ENCODE data around the gene KSR2.
"Not testable (repeated sequence)": the region's sequence is repeated elsewhere in the genome, so short reads cannot be mapped to it uniquely, and the experiment has no call there.

The KSR2 gene

GRCh38 chr12:117968826-117969659, at the start of gene KSR2:
TSS of gene KSR2 (minus strand) at chr12:117968990. CDS start at chr12:117968255, 735 bp downstream.
- DNase-seq = peak; percentile 84

DNA sequence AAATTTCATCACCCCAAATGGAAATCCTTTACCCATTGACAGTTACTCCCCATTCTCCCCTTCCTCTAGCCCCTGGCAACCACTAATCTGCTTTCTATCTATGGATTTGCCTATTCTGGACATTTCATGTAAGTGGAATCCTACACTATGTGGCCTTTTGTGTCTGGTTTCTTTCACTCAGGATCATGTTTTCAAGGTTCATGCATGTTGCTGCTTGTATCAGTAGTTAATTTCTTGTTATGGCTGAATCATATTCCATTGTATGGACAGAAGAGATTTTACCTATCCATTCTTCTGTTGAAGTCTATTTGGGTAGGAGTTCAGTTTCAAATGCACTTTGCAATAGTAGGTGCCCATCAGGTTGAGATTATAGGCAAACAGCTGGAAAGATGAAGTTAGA, 49.1 kb upstream of the KSR2 start:
- no peak for DNase-seq

DNA sequence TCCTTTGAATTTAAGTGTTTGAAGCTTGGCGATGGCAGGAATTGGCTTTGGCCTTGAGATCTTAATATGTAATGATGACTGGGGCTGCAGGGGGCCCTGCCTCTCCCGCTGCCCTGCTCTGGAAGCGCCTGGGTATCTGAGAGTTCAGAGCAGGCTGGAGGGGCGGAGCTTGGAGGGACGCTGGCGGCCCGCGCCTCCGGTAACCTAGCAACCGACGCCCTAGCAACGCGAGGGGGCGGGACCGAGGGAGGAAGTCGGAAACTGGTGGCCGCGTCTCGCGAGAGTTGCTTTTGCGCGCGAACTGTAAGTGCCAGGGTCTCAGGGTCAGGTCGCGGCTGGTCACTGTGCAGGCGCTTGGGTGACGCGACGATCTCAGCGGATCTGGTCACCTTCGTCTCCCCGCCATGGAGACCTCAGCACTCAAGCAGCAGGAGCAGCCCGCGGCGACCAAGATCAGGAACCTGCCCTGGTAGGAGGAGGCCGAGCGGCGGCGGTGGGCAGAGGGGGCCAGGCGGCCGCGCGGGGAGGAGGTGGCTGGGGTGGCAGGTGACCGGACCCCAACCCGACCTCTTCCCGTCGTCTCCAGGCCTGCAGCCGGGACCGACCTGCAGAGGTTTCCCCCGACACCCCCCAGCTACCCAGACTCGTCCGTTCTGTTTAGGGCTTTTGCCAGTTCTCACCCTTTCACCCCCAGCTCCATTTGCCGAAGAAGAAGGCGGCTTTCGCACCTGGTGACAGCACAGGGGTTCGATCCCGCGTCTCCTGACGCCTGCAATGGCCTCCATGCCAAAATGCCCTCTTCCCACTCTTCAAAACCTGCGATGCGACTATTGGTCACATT, 47.9 kb upstream of the KSR2 start, which contains the start of gene RFC5:
RFC5 (plus strand) TSS at position 280 of the 841 bp plus-strand sequence; CDS start at position 405, 125 bp downstream.
- DNase-seq = peak; percentile 96

- no peak for DNase-seq
Measured at GRCh38 chr12:118015944-118016343, 47.2 kb upstream of the KSR2 start.

DNA sequence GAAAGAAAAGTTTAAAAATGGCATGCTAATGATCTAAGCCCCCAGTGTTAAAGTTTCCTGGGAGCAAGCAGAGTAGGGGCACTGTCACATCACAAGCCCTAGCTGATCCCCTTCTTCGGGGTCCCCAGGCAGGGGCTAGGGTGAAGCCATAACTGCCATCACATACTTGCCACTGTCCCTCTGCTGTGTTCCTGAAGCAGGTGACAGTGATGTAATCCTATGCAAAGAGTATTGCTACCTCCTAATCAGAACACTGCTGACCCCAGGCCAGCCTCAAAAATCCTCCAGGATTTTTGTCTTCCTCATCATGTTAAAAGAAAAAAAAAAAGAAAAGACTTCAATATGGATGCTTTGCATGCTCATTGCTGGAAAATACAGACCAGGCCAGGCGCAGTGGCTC, 46.5 kb upstream of the KSR2 start:
- DNase-seq = no peak

GRCh38 chr12:118013283-118013682, 44.5 kb upstream of the KSR2 start:
- DNase-seq = no peak

- no peak for DNase-seq
Measured at GRCh38 chr12:118011961-118012360, 43.2 kb upstream of the KSR2 start.

- DNase-seq = no peak
Measured at GRCh38 chr12:118011377-118011776, 42.6 kb upstream of the KSR2 start.

GRCh38 chr12:118010903-118011302, 42.1 kb upstream of the KSR2 start:
- no peak for DNase-seq

DNA sequence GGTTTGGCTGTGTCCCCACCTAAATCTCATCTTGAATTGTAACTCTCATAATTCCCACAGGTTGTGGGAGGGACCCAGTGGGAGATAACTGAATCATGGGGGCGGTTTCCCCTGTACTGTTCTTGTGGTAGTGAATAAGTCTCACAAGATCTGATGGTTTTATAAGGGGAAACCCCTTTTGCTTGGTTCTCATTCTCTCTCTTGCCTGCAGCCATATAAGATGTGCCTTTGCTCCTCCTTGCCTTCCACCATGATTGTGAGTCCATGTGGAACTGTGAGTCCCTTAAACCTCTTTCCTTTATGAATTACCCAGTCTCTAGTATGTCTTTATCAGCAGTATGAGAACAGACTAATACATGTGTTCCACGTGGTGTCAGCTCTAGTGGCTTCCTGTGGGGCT, 31.0 kb upstream of the KSR2 start:
- DNase-seq = not testable (repeated sequence)

DNA sequence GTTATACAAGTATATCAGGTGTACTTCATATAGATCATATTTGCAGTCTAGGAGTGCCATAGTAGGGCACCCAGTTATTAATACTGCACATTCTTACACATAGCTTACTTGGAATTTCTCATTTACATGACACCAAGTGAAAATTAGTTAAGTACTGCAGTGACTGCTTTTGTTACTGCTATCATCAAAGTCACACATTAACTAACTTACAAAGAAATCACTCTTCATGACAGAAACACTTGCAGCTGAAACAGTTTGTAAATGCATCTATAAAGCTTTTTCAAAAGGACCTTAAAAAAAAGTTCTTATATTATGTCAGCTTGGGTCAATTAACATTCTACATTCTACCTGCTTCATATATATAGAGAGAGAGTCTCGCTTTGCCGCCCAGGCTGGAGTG, 29.9 kb upstream of the KSR2 start:
- DNase-seq = no peak

DNA sequence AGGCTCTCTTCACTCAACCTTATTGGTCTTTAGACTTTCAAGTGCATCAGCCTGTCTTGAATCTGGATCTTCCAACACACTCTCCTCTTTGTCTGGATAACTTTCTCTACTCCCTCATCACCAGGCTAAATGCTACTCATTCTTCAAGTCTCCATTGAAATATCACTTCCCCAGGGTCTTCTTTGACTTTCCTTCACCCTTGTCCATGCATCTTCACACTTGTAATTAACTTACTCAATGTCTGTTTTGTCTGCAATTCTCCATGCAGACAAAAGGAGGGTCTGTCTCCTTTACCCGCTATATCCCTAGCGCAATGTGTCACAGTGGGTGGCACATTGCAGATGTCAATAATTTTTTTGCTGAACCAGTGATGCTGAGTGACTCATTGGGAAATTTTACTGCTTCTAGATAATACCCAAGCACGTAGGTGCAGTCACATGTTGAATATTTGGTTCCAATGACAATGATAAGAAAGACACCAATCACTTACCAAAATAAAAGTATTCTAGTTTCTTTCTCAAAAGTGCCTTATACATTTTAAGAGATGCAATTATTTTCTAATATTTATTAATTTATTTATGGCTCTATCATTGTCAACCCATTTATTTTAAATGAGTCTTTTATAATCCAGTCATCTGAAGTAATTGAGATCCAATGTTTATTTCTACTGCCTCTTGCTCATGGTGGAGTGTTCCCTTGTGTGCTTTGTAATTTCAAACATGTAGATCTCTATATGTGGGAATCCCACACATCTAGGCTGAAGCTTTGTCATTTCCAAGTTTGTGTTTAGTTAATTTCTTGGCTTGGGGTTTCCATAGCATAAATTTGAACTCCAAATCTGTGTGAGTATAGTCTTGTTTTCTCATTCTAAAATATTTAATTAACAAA, 26.0 kb upstream of the KSR2 start:
- DNase-seq = no peak

GRCh38 chr12:117986705-117987469, 18.1 kb upstream of the KSR2 start:
- no peak for DNase-seq

GRCh38 chr12:117985182-117985581, 16.4 kb upstream of the KSR2 start:
- no peak for DNase-seq

DNA sequence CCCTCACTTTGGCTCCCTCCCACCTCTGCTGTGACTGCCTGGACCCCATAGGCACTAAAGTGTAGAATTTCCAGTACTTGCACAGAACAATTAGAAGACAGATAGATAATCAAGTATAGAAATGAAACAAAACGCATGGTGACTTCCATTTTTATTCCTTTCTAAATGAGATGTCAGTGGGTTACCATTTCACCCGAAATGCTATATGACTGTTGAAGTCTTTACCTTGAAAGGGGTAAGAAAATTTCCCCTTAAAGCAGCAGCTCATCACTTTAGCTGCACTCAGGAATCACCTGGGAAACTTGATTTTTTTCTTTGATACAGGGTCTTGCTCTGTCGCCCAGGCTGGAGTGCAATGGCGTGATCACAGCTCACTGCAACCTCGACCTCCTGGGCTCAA, 12.5 kb upstream of the KSR2 start:
- no peak for DNase-seq

DNA sequence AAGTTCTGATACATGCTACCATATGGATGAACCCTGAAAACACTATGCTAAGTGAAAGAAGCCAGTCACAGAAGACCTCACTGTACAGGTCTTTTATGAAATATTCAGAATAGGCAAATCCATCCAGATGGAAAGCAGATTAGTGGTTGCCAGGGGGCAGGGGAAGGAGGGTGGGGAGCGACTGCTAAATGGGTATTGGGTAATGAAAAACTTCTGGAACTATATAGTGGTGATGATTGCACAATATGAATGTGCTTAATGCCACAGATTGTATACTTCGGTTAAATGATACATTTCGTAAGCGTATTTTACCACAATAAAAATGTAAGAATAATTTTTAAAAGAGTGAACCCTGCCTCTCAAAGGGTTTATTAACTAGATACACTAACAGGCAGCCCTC, 11.8 kb upstream of the KSR2 start:
- DNase-seq = no peak

DNA sequence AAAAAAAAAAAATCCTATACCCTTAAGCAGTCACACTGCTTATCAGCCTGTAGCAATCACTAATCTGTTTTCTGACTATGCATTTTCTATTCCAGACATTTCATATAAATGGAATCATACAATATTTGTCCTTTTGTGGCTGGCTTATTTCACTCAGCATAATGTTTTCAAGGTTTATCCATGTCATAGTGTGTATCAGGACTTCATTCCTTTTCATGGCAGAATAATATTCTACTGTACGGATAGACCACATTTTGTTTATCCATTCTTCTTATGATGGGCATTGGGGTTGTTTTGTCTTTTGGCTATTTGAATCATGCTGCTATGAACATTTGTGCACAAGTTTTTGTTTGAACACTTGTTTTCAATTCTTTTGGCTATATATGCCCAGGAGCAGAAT, 8.6 kb upstream of the KSR2 start:
- no peak for DNase-seq

DNA sequence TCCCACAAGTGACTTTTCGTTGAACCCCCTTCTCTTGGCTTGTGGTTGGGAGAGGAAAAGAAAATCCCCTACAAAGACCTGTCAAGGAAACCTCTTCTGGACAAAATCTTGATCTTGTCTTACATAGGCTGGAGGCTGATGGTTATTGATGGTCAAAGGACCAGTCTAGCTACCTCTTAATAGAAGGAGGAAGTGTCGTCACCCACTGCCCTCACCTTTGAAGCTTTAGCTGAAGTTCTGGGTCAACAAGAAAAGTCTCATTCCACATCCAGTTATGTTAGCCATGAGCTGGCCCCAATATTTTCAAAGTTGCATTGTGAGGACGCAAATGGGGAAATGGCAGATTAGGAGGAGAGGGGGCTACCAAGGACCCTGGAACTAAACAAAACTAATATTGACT, 6.2 kb upstream of the KSR2 start:
- no peak for DNase-seq

GRCh38 chr12:117972301-117972700, 3.5 kb upstream of the KSR2 start:
- DNase-seq = no peak

DNA sequence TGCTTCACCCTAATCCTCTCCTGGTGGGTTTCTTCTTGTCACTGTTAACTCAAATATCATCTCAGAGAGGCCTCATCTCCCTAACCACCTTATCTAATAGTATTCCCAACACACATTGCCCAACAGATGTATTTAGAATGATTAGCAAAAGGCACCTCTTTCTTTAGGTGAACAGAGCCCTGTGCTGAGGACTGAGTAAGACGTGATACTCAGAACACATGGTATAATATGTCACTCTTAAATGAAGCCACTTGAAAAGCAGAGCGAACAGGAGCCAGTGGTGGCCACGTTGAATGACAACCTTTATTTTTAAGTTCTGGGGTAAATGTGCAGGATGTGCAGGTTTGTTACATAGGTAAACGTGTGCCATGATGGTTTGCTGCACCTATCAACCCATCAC, 1.5 kb upstream of the KSR2 start:
- DNase-seq = no peak

DNA sequence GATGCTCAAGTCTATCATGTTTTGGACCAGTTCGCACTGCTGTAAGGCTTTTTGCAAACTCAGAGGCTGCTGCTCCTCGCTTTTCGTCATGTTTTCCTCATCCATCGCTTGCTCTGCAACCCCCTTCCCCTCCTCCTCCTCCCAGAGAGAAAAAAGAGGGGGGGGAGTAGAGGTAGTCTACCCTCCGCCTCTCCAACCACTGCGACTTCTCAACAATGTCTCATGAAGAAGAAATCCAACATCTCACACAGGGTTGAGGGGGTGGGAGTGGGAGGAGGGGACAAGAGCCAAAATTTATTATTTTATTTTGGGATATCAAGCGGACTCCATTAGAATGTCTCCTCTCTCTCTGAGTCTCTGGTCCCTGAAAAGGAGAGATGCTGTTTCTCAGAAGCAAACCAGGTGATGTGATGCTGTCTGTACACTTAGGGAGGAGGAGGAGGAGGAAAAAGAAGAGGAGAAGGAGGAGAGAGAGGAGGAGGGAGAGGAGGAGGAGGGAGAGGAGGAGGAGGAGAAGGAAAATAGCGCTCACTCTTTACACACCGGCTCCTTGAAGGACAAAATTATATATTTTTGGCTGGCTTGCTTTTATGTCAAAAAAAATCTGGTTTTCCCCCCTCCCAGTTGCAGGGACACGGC, 520 bp downstream of the KSR2 start:
- DNase-seq = no peak

DNA sequence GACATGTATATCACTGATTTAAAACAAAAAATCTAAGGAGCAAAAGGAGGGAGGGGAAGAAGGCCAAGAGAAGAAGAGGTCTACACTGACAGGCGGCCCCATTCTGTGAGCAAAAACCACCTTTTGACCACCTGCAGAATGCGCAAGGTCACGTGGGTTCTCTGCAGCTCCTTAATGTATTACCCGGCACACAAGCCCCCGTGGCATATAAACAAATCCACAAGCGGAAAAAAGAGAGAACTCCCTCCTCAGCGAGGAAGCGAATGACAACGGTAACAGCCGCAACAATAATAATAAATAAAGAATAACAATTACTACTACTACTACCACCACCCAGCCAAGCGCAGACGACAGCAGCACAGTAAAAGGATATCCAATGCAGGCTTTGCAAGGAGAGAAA, 1.3 kb downstream of the KSR2 start:
- no peak for DNase-seq
